AG08395 (cell line): ENCODE results near the gene WDR7.
A peak's percentile ranks its signal among the peaks of the same experiment; 100 is the strongest.

Source experiments
- DNase-seq: peaks from one replicate; pipeline ENCODE4 v3.0.0; 2012; ENCODE audit warnings: mixed read lengths, low spot score

Gene WDR7

DNA sequence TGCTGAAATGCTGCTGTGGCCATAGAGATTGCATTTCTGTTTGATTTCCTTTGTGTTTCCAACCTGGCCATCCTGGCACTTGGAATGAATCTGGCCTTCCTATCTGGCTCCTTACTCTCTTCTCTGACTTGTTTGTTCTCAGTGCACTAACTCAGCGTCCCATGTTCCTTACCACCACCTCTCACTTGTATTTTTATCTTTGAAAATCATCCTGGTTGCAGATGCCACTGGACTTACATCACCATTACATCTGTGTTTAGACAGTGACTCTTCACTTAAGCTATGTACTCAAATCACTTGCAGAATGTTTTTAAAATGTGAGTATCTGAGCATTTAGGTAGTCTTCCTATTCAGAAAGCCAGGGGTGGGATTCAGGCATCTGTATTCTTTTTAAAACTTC, 239.5 kb downstream of the WDR7 start:
- peak; percentile 80 for DNase-seq

DNA sequence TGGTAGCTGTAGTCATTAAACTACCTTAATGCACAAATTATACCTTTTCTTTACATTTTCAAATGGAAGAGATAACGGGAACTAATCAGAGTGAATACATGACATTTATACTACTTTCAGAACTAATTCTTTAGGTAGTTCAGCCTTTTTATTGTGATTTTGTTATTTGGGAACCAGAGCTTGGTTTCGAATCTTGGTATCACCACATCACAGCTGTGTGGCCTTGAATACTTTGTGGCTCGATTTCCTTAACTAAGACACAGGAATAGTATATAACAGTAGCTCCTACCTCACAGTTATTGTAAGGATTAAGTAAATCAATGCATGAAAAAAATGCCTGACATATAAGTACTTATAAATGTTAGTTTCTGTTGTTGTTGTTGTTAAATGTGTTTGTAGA, 240.0 kb downstream of the WDR7 start:
- DNase-seq, result no peak

DNA sequence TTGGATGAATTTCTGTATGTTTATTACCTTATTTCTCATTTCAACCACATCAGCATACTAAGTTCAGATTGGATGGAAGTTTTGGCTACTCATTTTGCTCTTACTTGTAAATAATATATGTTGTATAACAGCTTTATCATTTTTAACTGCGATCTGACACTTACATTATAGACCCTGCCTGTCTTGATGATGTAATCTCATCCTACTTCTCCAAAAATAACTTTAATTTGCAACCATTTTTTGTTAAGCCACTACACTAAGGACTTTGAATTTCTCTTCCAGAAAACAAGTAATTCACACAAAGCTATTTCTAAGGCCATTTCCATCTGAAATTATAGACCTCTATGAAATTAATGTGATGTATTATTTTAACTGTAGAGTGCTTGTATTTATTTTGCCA, 240.7 kb downstream of the WDR7 start:
- no peak for DNase-seq

DNA sequence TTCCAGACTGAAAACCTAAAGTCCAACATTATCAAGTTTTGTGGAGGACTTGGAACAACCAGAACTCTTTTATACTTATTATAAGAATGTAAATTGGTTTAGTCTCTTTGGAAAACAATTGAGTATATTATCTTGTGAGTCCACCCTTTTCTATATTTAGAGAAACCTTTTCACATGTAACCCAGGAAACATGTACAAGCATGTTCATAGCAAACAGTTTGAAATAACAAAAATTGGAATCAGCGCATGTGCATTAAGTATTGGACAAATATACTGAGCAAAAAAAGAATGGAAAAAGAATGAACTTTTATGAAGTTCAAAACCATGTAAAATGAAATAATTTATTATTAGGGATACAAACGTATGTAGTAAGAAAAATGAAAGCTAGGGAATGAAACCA, 246.0 kb downstream of the WDR7 start:
- no peak for DNase-seq

DNA sequence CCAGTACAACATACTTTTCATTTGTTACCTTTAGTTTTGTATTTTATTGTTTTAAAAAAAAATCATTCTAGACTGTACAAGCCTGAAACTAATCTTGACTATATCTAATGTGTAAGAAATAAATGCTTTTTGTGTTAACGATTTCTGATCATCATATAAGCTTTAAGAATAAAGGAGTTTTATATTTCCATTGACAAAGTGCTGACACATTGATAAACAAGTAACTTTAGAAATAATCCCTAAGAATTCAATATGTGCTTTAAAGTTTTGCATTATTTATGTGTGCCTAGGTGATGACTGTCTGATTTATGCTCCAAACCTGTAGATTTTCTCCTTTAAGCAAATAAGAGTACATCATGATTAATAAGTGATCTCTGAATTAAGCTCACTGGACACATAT, 248.5 kb downstream of the WDR7 start:
- DNase-seq, result no peak

DNA sequence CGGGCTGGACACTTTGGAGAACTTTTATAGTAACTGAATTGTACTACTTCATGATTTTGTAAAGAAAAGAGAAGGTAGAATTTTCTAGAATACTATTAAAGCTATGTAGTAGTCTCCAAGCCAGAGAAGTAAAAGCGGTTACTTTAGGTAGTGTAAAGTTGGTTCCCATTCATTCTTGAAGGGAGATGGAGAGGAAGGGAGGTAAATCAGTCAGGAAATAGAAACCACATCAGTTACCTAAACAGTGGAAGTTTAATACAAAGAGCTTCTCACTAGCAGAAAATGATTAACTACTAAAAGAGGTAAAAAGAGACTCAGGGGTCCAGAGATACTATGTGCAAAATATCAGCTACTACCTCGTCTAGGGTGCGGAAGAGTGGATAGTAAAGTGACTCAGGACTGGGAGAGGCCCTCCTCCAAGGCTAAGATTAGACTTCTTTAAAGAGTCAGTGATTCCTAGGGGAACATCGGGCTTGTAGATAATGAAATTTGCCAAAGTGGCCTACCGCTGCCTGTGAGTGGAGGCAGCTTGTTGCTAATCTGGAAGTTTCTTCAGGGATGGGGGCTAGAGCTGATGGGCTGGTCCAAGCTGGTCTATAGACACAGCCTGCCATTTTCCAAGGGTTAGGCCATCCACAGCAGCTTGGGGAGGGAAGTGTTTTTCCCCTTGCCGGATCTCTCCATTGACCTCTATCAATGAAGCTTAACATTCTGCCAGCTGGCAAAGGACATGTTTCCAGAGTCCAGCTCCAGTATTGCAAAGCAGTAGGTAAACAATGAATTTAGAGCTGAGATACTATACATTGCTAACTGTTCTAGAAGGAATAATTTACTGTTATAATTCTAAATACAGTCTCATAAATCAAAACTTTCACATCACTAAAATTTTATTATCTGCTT, 249.3 kb downstream of the WDR7 start:
- no peak for DNase-seq

DNA sequence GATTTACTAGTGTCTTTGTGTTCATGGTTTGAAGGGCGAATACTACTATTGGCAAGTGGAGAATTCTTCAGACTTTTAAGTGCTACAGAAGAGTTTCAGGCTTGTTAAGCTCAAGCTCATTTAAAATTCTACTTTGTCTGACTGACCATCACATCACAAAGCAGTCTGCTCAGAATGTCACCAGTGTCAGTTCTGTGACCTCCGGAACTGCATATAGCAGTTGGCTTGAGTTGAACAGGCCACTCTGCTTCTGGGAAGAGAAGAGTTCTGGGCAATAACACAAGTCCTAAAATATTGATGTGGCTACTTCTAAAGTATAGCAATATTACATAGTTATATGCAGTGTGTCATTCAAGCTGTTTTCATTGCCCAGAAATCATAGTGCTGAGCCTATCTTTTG, 250.8 kb downstream of the WDR7 start:
- DNase-seq, result no peak

DNA sequence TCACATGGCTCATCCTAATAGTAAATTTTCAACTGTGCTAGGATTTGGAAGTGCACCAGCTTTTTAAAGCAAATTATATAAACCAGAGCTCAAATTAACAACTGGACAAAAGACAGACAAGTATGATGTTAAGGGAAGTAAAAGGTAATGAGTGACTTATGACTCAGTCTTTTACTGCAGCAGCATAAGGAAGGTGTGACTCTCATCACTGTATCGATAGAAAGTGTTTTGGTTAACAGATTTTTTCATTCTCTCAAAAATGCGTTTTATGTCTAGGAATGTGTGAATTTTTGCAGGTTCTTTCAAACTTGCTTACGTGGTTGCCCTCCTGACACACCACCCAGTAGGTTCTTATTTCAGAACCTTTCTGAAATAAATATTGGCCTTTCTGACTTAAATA, 251.5 kb downstream of the WDR7 start:
- no peak for DNase-seq

DNA sequence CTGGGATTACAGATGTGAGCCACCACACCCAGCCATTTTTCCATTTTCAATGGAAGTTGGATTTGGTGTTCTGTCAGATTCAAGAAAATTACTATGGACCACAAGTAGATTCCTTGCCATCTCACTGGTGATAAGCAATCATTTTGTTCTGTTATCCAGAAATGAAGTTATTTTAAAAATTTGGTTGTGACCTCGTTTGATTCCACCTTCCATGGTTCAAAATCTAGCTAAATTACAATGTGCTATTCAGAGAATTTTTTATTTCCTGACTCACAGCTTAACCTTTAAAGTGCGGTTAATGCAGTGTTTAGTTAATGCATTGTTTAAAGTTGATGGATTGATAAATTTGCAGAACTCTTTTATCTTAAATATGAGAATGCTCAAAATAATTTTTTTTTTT, 252.5 kb downstream of the WDR7 start:
- DNase-seq, result no peak

DNA sequence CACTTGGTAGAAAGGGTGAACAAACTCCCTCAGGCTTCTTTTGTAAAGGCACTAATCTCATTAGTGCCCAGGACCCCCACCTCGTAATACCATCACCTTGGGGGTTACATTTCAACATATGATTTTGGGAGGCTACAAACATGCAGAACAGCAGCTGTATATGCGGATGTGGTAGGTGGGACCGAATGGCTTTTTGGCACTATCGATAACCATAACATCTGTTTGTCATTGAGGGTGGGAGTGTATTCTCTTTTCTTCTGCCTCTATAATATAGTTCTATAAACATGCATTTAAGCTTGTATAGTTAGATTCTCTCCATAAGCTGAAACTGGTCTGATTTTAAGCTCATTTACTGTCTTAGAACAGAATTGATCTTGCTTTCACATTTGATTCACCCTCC, 256.6 kb downstream of the WDR7 start:
- no peak for DNase-seq

DNA sequence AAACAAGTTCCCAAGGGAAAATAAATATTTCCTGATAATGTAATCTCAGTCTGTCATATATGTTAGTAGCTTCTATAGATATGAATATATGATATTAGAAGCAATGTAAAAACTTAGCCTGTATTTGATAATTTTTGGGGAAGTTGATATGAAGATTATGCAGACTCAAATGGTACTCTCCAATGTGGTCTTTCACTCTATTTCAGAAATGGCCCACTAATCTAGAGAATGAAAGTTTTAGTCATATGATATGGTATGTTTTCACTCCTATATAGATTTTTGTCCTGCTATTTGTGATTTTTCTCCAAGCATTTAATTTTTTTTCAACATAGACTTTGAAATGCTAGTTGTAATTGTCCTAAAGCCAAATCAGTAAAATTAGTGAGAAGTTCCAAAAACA, 259.1 kb downstream of the WDR7 start:
- no peak for DNase-seq

DNA sequence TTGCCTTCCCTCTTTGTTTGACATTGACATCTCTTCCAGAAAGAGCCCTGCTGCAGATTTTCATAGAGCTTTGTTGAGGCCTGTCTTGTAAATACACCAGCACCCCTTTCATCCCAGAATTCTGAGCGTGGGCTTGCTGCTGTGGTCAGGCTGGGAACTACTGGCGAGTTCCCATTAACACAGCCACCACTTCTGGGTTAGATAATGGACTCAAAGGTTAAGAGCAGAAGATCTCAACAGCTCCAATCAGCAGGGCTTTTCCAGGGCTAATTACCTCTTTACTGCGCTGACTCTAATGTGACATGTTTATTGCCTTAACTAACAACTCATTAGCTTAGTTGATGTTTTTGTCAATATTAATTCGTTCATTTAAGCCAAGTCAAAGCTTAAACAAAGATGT, 259.8 kb downstream of the WDR7 start:
- DNase-seq, result no peak

DNA sequence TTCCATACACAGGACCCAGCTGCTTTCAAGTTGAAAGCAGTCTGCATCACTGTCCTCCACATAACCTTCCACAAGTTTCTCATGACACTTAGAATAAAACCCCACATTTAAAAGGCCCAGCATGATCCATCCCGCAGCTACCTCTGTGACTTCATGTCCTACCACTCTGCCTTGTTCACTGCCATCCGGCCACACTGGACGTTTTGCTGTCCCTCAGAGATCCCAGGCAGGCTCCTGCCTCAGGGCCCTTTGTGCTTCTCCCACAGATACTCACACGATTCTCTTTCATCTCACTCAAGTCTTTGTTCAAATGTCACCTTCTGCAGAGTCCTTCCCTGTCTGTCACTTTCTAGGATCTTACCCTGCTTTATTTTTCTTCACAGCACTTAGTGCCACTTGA, 262.8 kb downstream of the WDR7 start:
- no peak for DNase-seq

DNA sequence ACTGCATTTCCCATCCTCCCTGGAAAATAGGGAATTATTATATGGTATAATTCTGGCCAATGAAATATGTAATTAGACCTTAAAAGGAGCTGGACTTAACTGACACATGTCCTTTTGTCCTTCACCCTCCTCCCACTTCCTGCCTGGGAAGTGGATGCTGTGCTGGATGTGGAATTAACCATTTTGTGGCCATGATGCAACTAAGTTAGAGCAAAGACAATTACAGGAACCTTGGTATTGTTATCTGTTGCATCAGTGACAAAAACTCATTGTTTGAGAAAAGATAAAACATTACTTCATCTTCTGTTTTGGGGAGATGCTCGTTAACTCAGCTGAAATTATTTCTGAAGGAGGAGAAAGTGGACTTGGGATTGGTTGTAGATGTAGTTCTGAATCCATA, 268.0 kb downstream of the WDR7 start:
- no peak for DNase-seq

DNA sequence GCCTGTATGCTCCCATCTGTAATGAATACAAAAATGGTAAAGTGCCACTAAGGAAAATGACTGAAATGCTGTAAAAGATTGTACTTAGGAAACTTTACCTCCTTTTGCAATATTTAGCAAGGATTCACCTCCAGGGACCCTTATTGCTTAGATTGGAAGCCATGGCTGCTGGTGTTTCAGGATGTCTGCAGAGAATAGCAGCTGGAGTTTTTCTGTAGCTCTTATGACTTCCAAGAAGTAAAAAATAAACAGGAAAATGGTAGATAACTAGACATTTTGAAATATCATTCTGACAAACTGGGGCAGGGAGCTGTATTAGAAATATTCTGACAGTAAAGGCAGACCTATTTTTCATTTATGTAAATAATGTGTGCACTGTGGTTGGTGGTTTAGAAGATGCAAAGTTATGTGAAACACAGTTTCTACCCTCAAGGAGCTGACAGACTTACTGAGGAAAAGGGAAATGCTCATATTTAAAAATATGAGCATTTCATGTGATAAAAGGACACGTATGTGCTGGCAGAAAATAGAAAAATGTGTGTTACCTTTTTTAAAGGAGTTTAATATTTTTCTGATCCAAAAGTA, 270.8 kb downstream of the WDR7 start:
- no peak for DNase-seq

DNA sequence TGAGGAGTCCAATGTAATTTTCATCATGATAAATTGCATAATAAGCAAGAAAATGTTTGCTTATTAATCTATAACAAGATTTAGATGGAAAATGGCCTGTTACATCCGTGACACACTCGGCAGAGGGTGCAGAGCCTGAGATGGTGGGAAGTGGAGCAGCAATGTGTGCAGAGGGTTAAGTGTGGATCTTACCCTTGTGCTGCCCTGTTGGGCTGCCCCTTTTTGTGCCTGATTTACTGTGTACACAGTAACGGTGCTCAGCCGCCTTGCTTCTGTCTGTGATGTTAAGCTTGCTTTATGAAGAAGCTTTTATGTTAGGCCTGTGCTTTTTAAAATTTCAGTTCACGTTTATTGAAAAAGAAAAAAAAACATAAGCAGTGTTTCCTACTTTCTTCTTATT, 275.6 kb downstream of the WDR7 start:
- no peak for DNase-seq

DNA sequence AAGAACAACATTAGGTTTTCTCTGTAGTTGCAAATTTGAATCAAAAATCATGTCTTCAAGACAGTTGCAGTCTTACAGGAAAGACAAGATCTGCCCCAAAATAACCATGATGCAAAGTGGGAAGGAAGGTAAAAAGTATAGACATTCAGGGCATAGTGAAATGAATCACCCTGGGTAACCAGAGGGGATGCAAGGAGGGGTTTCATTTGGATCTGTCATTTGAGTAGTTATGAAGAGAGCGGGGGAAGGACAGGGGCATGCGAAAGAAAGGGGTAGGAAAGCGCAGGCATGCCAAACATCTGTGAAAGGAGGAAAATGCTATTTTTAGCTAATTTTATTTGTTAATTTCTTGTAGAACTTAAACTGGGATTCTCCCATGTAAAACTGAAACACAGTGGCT, 276.6 kb downstream of the WDR7 start:
- DNase-seq, result no peak

DNA sequence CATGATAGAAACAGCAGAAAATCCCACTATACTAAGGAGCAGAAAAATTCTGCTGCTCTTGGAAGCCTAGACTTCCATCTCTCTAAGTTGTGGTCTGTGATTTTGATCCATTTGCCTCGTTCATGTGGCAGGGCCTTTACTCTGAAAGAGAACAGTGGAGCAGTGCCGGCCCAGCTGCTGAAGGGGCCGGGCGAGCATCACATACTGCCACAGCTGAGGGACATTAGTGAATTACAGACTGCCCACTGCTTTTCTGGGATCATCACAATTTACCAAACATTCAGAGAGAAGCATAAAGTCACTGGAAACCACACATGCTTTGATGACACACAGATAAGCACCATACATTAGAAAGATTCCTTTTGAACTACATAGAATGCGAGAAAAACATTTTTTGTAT, 278.7 kb downstream of the WDR7 start:
- no peak for DNase-seq

DNA sequence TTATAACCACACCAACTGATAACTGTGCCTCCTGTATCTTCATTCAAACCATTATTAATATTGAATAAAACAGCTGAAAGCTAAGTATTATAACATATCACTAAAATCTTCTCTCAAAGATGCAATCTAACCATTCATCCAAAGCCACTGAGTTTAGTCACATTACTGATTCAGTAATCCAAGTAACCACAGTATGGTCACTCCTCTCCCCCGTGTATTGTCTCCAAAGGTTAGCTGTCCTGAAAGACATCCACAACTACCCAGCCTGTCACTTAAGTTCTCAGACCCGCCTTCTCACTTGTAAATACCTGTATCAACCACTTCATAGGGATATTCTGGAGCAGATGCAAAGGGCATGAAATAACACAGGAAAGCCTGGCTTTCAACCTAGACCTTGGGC, 282.3 kb downstream of the WDR7 start:
- no peak for DNase-seq

DNA sequence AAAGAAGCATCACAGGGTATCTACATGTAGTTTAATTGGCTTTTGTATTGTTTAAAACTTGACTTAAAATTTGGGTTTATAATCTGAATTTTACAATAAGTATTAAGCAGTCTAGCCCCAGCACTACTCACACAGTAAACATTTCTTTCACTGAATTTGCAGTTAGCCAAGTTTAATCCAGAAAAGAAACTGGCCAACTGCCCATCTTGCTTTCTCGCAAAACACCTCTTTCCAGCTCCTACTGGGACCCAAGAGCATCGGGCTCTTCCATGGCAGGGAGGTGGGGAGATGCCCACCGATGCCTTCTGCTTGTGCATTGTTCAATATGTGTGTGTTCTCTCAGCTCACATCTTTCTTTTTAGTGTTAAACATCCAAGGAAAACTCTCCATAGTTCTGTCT, 283.0 kb downstream of the WDR7 start:
- DNase-seq, result no peak

DNA sequence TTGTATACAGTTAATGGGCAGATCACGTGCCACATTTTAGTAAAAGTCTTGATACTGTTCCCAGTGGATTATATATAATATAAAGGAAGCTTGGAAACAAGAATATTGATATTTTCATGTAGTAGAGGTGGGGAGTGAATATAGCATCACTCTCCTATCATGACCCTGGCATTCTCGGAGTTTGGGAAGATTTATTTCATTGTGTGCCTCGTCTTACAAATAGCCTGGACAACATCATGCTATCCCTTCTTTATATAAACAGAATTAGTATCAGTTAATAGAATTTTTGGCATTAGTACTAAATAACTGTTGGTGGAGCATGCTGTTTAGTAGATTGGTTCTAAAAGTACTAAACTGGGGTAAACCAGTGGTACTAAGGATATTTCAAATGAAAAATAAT, 283.7 kb downstream of the WDR7 start:
- DNase-seq, result no peak

DNA sequence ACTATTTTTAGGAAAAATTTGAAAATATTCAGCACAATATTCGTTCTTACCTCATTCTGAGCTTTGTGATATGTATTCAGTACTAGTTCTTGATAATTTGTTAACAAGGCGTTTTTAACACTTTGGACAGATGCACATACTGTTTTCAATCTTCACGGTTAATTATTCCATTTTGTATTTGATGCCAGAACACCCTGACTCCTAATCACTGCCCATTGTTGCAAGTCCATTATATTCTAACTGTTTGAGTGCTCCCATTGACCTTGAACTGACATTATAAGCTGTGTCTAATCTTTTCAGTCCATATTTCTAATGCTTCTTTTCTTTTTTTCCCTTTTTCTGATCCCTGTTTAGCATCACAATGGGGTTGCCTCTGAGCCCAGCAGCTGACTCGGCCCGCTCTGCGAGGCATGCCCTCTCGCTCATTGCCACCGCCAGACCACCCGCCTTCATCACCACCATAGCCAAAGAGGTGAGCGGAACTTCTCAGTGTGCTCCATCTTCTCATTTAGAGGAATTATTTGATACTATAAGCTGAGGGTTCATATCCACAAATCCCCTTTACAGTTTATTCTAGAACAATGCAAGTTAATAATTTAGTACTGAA, 284.4 kb downstream of the WDR7 start:
- DNase-seq, result no peak

DNA sequence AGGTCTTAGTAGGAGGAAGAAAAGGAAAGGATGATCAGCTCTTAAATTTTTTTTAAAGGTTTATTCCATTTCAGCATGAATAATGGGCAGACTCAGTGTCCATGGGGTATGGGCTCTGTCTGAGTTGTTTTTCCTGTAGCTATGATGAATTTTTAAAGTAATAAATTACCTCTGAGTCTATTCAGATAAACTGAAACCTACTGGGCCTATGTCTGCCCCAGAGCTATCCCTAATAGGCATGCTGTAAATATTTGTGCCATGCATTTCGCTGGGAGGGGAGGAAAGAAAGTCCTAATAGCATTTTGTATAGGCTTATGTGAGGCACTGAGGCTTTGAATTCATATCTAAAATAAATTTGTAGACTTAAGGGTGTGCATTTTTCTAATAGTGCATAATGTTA, 285.3 kb downstream of the WDR7 start:
- DNase-seq, result no peak
